Panc1 (cell line): ENCODE results near the gene MT1X. TPM values are rescaled to one million over a fixed set of nuclear protein-coding genes. Genes with fewer than 3 reads are reported as not detected.

Source experiments
- ATAC-seq: fragments of 200-7000 bp; cut with Tn5 transposase; 2 replicates; pipeline ENCODE4 v1.9.1; 2020; ENCODE audit warnings: mild to moderate bottlenecking, moderate library complexity
- BruUV-seq: library from RNA; stranded (reverse); fragments of 400-500 nt; replicated peaks from 2 replicates; lab custom pipeline; 2021; lab: Mats Ljungman, UMichigan
- CTCF ChIA-PET: fragments of 300-600 bp; sonication (Branson Sonifier 250); formaldehyde crosslinking; loops from one replicate; lab custom pipeline; 2022; ENCODE audit warnings: antibody characterized with exemption; lab: Charles Lee
- POLR2A ChIA-PET: fragments of 300-600 bp; sonication (Branson Sonifier 250); formaldehyde crosslinking; loops from one replicate; lab custom pipeline; 2022; ENCODE audit warnings: antibody characterized with exemption; lab: Charles Lee
- DNase-seq: peaks from one replicate; pipeline ENCODE4 v3.0.0-alpha.2; 2010; ENCODE audit warnings: low read depth, low spot score
- H3K27ac ChIP-seq: 2 replicates; pipeline ENCODE4 v1.5.1; 2011; ENCODE audit warnings: mild to moderate bottlenecking, low read length, inconsistent platforms
- H3K27me3 ChIP-seq: fragments of 200-500 bp; sonication (Bioruptor generic); 2 replicates; pipeline ENCODE4 v1.6.0; 2014; ENCODE audit warnings: low read length, inconsistent platforms; ENCODE audit not compliant: control insufficient read depth, insufficient read depth
- H3K36me3 ChIP-seq: fragments of 200-500 bp; sonication (Bioruptor generic); 2 replicates; pipeline ENCODE4 v1.5.1; 2014; ENCODE audit warnings: inconsistent platforms, mild to moderate bottlenecking, low read length, moderate library complexity; ENCODE audit not compliant: control insufficient read depth, insufficient read depth
- H3K4me1 ChIP-seq: 2 replicates; pipeline ENCODE4 v1.5.1; 2011; ENCODE audit warnings: inconsistent platforms, mild to moderate bottlenecking, low read length, moderate library complexity; ENCODE audit not compliant: control insufficient read depth, insufficient read depth
- H3K4me3 ChIP-seq, 2 experiments: 2 replicates each; pipeline ENCODE4 v1.5.1; 2011 to 2012; ENCODE audit warnings: low read depth in 2 of 2, low read length in 2 of 2, mild to moderate bottlenecking in 2 of 2, inconsistent platforms in 1 of 2, moderate library complexity in 1 of 2
- H3K9me3 ChIP-seq: fragments of 200-500 bp; sonication (Bioruptor generic); 2 replicates; pipeline ENCODE4 v1.5.1; 2014; ENCODE audit warnings: low read depth, mild to moderate bottlenecking, inconsistent platforms, low read length, moderate library complexity; ENCODE audit not compliant: control insufficient read depth, insufficient read depth
- POLR2AphosphoS5 ChIP-seq: IDR thresholded peaks from 2 replicates; pipeline ENCODE4 v1.6.1; 2012; ENCODE audit warnings: mild to moderate bottlenecking, low read depth, low read length, moderate library complexity
- SIN3A ChIP-seq: IDR thresholded peaks from 2 replicates; pipeline ENCODE4 v1.6.1; 2012; ENCODE audit warnings: low read depth, mild to moderate bottlenecking, low read length, moderate library complexity, borderline replicate concordance; ENCODE audit not compliant: insufficient read depth
- TCF7L2 ChIP-seq: IDR thresholded peaks from 2 replicates; pipeline ENCODE4 v1.6.1; 2011; ENCODE audit warnings: mild to moderate bottlenecking, low read depth, low read length, inconsistent platforms
- in situ Hi-C: cut with HindIII; loops from 2 replicates; pipeline ENCODE4 v1.10.0; 2016; ENCODE audit warnings: low sequenced_read_pairs, low pct_unique_long_range_greater_than_20kb
- intact Hi-C: fragments of 100-400 bp; cut with micrococcal nuclease; formaldehyde crosslinking; loops from one replicate; pipeline ENCODE4 v1.10.0; 2022; ENCODE audit not compliant: unreplicated experiment
- total RNA-seq: library from RNA; stranded (reverse); gene quantifications from one replicate; pipeline ENCODE4 v1.2.1, GENCODE V29; 2021; ENCODE audit not compliant: unreplicated experiment
- TF ChIP-seq, protein P1 (sequence below): fragments of 450-650 bp; IDR thresholded peaks from 2 replicates; pipeline ENCODE4 v1.5.1; 2017; ENCODE audit warnings: mild to moderate bottlenecking
- TF ChIP-seq, protein P2 (sequence below), 2 experiments: IDR thresholded peaks; 2 replicates each; pipeline ENCODE4 v1.6.1; 2011 to 2012; ENCODE audit warnings: low read depth in 2 of 2, control low read depth in 1 of 2, low read length in 1 of 2, mild to moderate bottlenecking in 1 of 2, moderate library complexity in 1 of 2; ENCODE audit not compliant: insufficient read depth in 1 of 2

MT1X gene
- total RNA-seq, 1 experiment from 2014 or later = 25.9 TPM

DNA sequence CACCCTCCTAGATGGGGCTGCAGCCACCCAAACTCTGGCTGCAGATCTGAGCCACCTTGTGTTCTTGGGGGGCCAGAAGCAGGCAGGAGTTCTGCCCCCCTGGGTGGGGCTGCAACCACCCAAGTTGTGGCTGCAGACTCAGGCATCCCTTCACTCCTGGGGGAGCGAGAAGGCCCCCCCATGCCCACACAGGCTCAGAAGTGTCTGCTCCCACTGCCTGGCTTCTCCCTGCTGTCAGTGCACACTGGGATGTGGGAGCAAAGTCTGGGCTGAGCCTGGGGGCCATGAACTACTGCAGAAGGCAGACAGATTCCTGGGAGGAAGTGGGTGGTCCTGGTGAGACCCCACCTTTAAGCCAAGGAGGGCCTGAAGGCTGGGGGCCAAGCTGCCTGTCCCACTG lies 13.0 kb downstream of the MT1X start:
- no peak for ATAC-seq
- no peak for TF ChIP-seq TCF7L2
- TF ChIP-seq, protein P1, sequence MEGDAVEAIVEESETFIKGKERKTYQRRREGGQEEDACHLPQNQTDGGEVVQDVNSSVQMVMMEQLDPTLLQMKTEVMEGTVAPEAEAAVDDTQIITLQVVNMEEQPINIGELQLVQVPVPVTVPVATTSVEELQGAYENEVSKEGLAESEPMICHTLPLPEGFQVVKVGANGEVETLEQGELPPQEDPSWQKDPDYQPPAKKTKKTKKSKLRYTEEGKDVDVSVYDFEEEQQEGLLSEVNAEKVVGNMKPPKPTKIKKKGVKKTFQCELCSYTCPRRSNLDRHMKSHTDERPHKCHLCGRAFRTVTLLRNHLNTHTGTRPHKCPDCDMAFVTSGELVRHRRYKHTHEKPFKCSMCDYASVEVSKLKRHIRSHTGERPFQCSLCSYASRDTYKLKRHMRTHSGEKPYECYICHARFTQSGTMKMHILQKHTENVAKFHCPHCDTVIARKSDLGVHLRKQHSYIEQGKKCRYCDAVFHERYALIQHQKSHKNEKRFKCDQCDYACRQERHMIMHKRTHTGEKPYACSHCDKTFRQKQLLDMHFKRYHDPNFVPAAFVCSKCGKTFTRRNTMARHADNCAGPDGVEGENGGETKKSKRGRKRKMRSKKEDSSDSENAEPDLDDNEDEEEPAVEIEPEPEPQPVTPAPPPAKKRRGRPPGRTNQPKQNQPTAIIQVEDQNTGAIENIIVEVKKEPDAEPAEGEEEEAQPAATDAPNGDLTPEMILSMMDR = no peak
- TF ChIP-seq, protein P2, sequence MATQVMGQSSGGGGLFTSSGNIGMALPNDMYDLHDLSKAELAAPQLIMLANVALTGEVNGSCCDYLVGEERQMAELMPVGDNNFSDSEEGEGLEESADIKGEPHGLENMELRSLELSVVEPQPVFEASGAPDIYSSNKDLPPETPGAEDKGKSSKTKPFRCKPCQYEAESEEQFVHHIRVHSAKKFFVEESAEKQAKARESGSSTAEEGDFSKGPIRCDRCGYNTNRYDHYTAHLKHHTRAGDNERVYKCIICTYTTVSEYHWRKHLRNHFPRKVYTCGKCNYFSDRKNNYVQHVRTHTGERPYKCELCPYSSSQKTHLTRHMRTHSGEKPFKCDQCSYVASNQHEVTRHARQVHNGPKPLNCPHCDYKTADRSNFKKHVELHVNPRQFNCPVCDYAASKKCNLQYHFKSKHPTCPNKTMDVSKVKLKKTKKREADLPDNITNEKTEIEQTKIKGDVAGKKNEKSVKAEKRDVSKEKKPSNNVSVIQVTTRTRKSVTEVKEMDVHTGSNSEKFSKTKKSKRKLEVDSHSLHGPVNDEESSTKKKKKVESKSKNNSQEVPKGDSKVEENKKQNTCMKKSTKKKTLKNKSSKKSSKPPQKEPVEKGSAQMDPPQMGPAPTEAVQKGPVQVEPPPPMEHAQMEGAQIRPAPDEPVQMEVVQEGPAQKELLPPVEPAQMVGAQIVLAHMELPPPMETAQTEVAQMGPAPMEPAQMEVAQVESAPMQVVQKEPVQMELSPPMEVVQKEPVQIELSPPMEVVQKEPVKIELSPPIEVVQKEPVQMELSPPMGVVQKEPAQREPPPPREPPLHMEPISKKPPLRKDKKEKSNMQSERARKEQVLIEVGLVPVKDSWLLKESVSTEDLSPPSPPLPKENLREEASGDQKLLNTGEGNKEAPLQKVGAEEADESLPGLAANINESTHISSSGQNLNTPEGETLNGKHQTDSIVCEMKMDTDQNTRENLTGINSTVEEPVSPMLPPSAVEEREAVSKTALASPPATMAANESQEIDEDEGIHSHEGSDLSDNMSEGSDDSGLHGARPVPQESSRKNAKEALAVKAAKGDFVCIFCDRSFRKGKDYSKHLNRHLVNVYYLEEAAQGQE (IDR thresholded peaks at IDR 0.05; ENCODE audit: insufficient read depth in 1 of 2, low read depth in 2 of 2, low read length in 1 of 2) = no peak
- no peak for TF ChIP-seq POLR2AphosphoS5
- no peak for TF ChIP-seq SIN3A
- ChIA-PET CTCF (no interaction called here), POLR2A (no interaction called here)
- H3K27me3 ChIP-seq = no peaks in the 10 kb centered on the region
- H3K4me3 ChIP-seq = no peak overlapping the region
- no TSS peak for BruUV-seq
- DNase-seq = no peak
- intact Hi-C loops (no loop called here), in situ Hi-C loops (no loop called here)
- H3K36me3 ChIP-seq = no peaks in the 10 kb centered on the region
- no peaks in the 10 kb centered on the region for H3K4me1 ChIP-seq
- H3K27ac ChIP-seq = no peak overlapping the region
- H3K9me3 ChIP-seq = peaks cover 3% of the 10 kb centered on the region; the same call in 1 of the 2 replicates

DNA sequence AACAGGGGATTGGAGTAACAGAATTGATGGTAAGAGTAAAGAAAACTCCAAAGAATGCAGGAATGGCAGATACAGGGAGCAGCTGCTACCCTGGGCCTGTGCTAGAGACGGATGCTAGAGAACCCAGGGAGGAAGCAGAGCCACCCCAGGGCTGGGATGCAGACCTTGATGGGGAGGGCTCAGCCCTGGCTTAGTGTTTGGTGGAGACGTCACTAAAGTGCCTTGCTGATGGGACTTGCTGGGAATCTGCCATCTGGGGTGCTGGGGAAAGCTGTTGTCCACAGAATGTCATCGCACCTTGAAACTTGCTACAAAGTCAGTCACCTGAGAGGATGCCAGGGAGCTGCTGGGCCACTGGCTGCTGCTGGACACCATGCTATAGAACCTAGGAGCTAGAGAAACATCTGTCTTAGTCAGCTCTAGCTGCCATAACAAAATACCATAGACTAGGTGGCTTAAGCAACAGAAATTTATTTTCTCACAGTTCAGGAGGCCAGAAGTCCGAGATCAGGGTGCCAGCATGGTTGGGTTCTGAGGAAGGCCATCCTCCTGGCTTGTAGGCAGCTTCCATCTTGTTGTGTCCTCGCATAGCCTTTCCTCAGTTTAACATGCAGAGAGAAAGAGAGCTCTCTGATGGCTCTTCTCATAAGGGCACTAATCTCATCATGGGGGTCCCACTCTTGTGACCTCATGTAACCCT lies 15.3 kb downstream of the MT1X start:
- TF ChIP-seq POLR2AphosphoS5 = no peak
- TF ChIP-seq SIN3A = no peak
- TF ChIP-seq TCF7L2 = no peak
- TF ChIP-seq, protein P2 (IDR thresholded peaks at IDR 0.05; ENCODE audit: insufficient read depth in 1 of 2, low read depth in 2 of 2, low read length in 1 of 2) = no peak
- TF ChIP-seq, protein P1 = no peak
- CTCF ChIA-PET = no interaction called here
- Histone ChIP-seq H3K4me1 (no peaks in the 10 kb centered on the region), H3K4me3 (no peak overlapping the region), H3K9me3 (peaks cover 3% of the 10 kb centered on the region; the same call in 1 of the 2 replicates), H3K27ac (no peak overlapping the region), H3K27me3 (no peaks in the 10 kb centered on the region), H3K36me3 (no peaks in the 10 kb centered on the region)
- DNase-seq (no peak), ATAC-seq (no peak)
- in situ Hi-C loops (no loop called here), intact Hi-C loops (no loop called here)
- POLR2A ChIA-PET = no interaction called here
- no TSS peak for BruUV-seq
